K562 (cell line): Measurements from ENCODE around the gene SCT. TPM values are rescaled to one million over a fixed set of nuclear protein-coding genes. Genes with fewer than 3 reads are reported as not detected.
A peak's percentile ranks its signal among the peaks of the same experiment; 100 is the strongest.

Source experiments
- BACH1 ChIP-seq: fragments of 200-800 bp; sonication (Bioruptor generic); IDR thresholded peaks from 2 replicates; pipeline ENCODE4 v1.6.1; 2016; ENCODE audit warnings: missing genetic modification characterization, missing compliant biosample characterization
- FOS ChIP-seq: IDR thresholded peaks from 3 replicates; pipeline ENCODE4 v1.6.1; 2011; ENCODE audit not compliant: insufficient read length; ENCODE audit errors: extremely low read depth
- GATAD2B ChIP-seq: fragments of 450-650 bp; IDR thresholded peaks from 2 replicates; pipeline ENCODE4 v1.6.1; 2017; ENCODE audit warnings: mild to moderate bottlenecking, borderline replicate concordance
- KLF16 ChIP-seq: IDR thresholded peaks from 2 replicates; pipeline ENCODE4 v1.6.1; 2016; ENCODE audit warnings: antibody characterized with exemption
- POU5F1 ChIP-seq: fragments of 150-350 bp; IDR thresholded peaks from 2 replicates; pipeline ENCODE4 v1.6.1; 2014; ENCODE audit warnings: borderline replicate concordance, low read length, low read depth, mild to moderate bottlenecking; ENCODE audit not compliant: partially characterized antibody
- RBBP5 ChIP-seq: fragments of 200-600 bp; sonication (generic); IDR thresholded peaks from 2 replicates; pipeline ENCODE4 v1.6.1; 2012; ENCODE audit warnings: borderline replicate concordance, mild to moderate bottlenecking, low read length, control low read depth, inconsistent platforms; ENCODE audit not compliant: insufficient read depth, poor library complexity, severe bottlenecking
- SRSF3 ChIP-seq: fragments of 200-400 bp; formaldehyde crosslinking; IDR thresholded peaks from 2 replicates; pipeline ENCODE4 v1.6.1; 2016; ENCODE audit warnings: mild to moderate bottlenecking, low read length, moderate library complexity; ENCODE audit not compliant: insufficient read depth
- TAF1 ChIP-seq: IDR thresholded peaks from 2 replicates; pipeline ENCODE4 v1.6.1; 2011; ENCODE audit warnings: mild to moderate bottlenecking, low read length, moderate library complexity; ENCODE audit not compliant: insufficient read depth, control insufficient read depth, severe bottlenecking; ENCODE audit errors: extremely low read depth
- TCF7 ChIP-seq: sonication (generic); IDR thresholded peaks from 2 replicates; pipeline ENCODE4 v1.6.1; 2016; ENCODE audit warnings: antibody characterized with exemption, borderline replicate concordance
- ZNF217 ChIP-seq: sonication (generic); formaldehyde crosslinking; IDR thresholded peaks from 2 replicates; pipeline ENCODE4 v1.8.0; 2022; ENCODE audit warnings: mild to moderate bottlenecking, missing genetic modification reagents
- polyA plus RNA-seq, 8 experiments: library from polyadenylated mRNA; depleted of rRNA in 4 of 8; stranded (reverse) in 5 of 8; unstranded in 3 of 8; fragments of >200 nt; fragmentation: Nextera tagmentation in 2 of 8; fragmentation: Illumina TruSeq in 1 of 8; extraction: Ambion mirVana in 2 of 8; extraction: Trizol in 1 of 8; gene quantifications; 2 replicates each; pipeline versions ENCODE4 v1.2.1 to v1.2.3, GENCODE V29; 2011 to 2014; ENCODE audit warnings: inconsistent platforms in 1 of 8, missing spikeins in 1 of 8
- total RNA-seq, 7 experiments: library from RNA; depleted of rRNA in 6 of 7; stranded (reverse); fragments of >200 nt in 6 of 7; fragmentation: Illumina TruSeq in 2 of 7; extraction: Trizol in 2 of 7; gene quantifications; 2 replicates each; pipeline versions ENCODE4 v1.2.1 to v1.2.3, GENCODE V29; 2011 to 2021; ENCODE audit warnings: low replicate concordance in 1 of 7
- TF ChIP-seq, protein P1 (sequence below): fragments of 450-650 bp; IDR thresholded peaks from 2 replicates; pipeline ENCODE4 v1.6.1; 2018; ENCODE audit not compliant: partially characterized antibody
- TF ChIP-seq, protein P2 (sequence below): conservative IDR thresholded peaks from 2 replicates; pipeline ENCODE4 v1.6.1; 2011; ENCODE audit warnings: low read depth, mild to moderate bottlenecking, low read length; ENCODE audit not compliant: control insufficient read depth
- TF ChIP-seq, protein P3 (sequence below): IDR thresholded peaks from 2 replicates; pipeline ENCODE4 v1.6.1; 2014; ENCODE audit warnings: antibody characterized with exemption
- TF ChIP-seq, protein P4 (sequence below): sonication (generic); IDR thresholded peaks from 2 replicates; pipeline ENCODE4 v1.6.1; 2016
- TF ChIP-seq, protein P5 (sequence below): fragments of 150-350 bp; IDR thresholded peaks from 2 replicates; pipeline ENCODE4 v1.6.1; 2014; ENCODE audit warnings: low read depth, mild to moderate bottlenecking, low read length, borderline replicate concordance

Gene SCT
- total and polyA plus RNA-seq, 9 of the 15 experiments (the other 6 are each of a cell fraction or from before 2014, with no cell fraction given) = not detected

DNA sequence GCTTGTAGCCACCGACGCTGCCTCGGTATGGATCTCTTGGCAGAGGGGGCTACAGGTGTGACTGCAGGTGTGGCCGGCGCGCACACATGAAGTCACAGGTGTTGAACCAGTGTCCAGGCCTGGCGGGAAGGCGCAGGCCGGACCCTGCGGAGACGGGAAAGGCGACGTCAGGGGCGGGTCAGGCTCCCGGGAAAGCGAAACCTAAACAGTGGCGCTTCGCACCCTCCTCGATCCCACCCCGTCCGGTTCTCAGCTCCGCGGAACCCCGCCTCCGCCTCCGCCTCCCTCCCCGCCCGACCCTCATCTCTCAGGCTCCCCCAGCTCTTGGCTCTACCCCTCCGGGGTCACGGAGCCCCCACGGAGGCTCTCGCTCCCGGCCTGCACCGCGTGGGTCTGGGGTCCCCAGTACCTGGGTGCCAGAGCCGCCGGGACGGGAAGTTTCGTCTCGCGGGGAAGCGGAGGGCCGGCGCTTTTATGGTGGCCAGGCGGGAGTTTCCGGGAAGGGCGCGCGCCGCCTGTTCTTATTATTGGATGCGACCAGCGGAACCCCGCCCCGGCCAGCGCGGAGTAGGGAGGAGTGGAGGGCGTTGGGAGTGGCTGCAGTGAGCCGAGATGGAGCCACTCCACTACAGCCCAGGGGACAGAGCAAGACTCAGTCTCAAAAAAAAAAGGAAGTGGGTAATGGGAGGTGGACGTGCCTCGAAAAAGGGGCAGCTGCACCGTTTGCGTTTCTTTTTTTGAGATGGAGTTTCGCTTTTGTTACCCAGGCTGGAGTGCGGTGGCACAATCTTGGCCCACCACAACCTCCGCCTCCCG lies 11.3 kb downstream of the SCT start, which contains the start of gene IRF7 (continued):
- TF ChIP-seq, protein P1, sequence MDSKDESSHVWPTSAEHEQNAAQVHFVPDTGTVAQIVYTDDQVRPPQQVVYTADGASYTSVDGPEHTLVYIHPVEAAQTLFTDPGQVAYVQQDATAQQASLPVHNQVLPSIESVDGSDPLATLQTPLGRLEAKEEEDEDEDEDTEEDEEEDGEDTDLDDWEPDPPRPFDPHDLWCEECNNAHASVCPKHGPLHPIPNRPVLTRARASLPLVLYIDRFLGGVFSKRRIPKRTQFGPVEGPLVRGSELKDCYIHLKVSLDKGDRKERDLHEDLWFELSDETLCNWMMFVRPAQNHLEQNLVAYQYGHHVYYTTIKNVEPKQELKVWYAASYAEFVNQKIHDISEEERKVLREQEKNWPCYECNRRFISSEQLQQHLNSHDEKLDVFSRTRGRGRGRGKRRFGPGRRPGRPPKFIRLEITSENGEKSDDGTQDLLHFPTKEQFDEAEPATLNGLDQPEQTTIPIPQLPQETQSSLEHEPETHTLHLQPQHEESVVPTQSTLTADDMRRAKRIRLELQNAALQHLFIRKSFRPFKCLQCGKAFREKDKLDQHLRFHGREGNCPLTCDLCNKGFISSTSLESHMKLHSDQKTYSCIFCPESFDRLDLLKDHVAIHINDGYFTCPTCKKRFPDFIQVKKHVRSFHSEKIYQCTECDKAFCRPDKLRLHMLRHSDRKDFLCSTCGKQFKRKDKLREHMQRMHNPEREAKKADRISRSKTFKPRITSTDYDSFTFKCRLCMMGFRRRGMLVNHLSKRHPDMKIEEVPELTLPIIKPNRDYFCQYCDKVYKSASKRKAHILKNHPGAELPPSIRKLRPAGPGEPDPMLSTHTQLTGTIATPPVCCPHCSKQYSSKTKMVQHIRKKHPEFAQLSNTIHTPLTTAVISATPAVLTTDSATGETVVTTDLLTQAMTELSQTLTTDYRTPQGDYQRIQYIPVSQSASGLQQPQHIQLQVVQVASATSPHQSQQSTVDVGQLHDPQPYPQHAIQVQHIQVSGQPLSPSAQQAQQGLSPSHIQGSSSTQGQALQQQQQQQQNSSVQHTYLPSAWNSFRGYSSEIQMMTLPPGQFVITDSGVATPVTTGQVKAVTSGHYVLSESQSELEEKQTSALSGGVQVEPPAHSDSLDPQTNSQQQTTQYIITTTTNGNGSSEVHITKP = peak; percentile 90
- TF ChIP-seq, protein P2, sequence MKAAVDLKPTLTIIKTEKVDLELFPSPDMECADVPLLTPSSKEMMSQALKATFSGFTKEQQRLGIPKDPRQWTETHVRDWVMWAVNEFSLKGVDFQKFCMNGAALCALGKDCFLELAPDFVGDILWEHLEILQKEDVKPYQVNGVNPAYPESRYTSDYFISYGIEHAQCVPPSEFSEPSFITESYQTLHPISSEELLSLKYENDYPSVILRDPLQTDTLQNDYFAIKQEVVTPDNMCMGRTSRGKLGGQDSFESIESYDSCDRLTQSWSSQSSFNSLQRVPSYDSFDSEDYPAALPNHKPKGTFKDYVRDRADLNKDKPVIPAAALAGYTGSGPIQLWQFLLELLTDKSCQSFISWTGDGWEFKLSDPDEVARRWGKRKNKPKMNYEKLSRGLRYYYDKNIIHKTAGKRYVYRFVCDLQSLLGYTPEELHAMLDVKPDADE = no peak
- no peak for TF ChIP-seq ZNF217 (CRISPR knock-in tag)
- no peak for TF ChIP-seq BACH1 (tag)
- no peak for TF ChIP-seq POU5F1
- no peak for TF ChIP-seq KLF16
- no peak for TF ChIP-seq GATAD2B
- TF ChIP-seq, protein P3, sequence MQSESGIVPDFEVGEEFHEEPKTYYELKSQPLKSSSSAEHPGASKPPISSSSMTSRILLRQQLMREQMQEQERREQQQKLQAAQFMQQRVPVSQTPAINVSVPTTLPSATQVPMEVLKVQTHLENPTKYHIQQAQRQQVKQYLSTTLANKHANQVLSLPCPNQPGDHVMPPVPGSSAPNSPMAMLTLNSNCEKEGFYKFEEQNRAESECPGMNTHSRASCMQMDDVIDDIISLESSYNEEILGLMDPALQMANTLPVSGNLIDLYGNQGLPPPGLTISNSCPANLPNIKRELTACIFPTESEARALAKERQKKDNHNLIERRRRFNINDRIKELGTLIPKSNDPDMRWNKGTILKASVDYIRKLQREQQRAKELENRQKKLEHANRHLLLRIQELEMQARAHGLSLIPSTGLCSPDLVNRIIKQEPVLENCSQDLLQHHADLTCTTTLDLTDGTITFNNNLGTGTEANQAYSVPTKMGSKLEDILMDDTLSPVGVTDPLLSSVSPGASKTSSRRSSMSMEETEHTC = no peak
- no peak for TF ChIP-seq TCF7
- no peak for TF ChIP-seq FOS
- TF ChIP-seq TAF1 = peak; percentile 15
- TF ChIP-seq, protein P4, sequence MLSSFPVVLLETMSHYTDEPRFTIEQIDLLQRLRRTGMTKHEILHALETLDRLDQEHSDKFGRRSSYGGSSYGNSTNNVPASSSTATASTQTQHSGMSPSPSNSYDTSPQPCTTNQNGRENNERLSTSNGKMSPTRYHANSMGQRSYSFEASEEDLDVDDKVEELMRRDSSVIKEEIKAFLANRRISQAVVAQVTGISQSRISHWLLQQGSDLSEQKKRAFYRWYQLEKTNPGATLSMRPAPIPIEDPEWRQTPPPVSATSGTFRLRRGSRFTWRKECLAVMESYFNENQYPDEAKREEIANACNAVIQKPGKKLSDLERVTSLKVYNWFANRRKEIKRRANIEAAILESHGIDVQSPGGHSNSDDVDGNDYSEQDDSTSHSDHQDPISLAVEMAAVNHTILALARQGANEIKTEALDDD = no peak
- TF ChIP-seq RBBP5 = no peak
- TF ChIP-seq, protein P5, sequence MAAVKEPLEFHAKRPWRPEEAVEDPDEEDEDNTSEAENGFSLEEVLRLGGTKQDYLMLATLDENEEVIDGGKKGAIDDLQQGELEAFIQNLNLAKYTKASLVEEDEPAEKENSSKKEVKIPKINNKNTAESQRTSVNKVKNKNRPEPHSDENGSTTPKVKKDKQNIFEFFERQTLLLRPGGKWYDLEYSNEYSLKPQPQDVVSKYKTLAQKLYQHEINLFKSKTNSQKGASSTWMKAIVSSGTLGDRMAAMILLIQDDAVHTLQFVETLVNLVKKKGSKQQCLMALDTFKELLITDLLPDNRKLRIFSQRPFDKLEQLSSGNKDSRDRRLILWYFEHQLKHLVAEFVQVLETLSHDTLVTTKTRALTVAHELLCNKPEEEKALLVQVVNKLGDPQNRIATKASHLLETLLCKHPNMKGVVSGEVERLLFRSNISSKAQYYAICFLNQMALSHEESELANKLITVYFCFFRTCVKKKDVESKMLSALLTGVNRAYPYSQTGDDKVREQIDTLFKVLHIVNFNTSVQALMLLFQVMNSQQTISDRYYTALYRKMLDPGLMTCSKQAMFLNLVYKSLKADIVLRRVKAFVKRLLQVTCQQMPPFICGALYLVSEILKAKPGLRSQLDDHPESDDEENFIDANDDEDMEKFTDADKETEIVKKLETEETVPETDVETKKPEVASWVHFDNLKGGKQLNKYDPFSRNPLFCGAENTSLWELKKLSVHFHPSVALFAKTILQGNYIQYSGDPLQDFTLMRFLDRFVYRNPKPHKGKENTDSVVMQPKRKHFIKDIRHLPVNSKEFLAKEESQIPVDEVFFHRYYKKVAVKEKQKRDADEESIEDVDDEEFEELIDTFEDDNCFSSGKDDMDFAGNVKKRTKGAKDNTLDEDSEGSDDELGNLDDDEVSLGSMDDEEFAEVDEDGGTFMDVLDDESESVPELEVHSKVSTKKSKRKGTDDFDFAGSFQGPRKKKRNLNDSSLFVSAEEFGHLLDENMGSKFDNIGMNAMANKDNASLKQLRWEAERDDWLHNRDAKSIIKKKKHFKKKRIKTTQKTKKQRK = no peak
- no peak for TF ChIP-seq SRSF3
